ENCODE measurements around the gene FMN1. TPM values are rescaled to one million over a fixed set of nuclear protein-coding genes. Genes with fewer than 3 reads are reported as not detected.

The FMN1 gene
- total and polyA plus RNA-seq, 10 donors = 0.43 to 42.1 (median 8.6) TPM

DNA sequence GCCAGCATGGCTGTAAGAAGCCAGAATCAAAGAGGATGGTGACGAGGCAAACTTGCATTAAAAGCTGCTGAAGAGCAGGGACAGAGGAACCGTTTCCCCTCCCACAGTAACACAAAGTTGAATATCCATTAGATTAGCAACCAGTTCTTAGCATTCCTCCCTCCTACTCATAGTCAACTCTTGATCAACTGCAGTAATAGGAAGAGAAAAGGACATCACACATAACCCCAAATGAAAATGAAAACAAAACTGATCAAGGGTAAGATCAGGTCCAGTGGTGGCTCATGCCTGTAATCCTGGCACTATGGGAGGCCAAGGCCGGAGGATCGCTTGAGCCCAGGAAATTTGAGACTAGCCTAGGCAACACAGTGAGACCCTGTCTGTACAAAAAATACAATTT, 311.6 kb downstream of the FMN1 start:
- no peaks in the 10 kb centered on the region for H3K27me3 ChIP-seq (replicated peaks in 1 of 7)
- WGBS, 5 donors = 58 to 86% (median 77%) methylated on average over 4 of the region's 4 CpGs
- no peak for DNase-seq
- TF ChIP-seq, protein P1, sequence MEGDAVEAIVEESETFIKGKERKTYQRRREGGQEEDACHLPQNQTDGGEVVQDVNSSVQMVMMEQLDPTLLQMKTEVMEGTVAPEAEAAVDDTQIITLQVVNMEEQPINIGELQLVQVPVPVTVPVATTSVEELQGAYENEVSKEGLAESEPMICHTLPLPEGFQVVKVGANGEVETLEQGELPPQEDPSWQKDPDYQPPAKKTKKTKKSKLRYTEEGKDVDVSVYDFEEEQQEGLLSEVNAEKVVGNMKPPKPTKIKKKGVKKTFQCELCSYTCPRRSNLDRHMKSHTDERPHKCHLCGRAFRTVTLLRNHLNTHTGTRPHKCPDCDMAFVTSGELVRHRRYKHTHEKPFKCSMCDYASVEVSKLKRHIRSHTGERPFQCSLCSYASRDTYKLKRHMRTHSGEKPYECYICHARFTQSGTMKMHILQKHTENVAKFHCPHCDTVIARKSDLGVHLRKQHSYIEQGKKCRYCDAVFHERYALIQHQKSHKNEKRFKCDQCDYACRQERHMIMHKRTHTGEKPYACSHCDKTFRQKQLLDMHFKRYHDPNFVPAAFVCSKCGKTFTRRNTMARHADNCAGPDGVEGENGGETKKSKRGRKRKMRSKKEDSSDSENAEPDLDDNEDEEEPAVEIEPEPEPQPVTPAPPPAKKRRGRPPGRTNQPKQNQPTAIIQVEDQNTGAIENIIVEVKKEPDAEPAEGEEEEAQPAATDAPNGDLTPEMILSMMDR (IDR thresholded peaks at IDR 0.05 in 8 of 11, conservative IDR thresholded peaks at IDR 0.05 in 3 of 11) = no peak
- TF ChIP-seq POLR2A (IDR thresholded peaks at IDR 0.05) = no peak
- no peak for TF ChIP-seq POLR2AphosphoS5 (IDR thresholded peaks at IDR 0.05)
- H3K27ac ChIP-seq = no peak overlapping the region
- intact Hi-C loops (cut with DNase I; ENCODE audit: low total_unique reads) = no loop called here
- H3K4me3 ChIP-seq = no peak overlapping the region
- H3K4me1 ChIP-seq = no peaks in the 10 kb centered on the region
- H3K36me3 ChIP-seq = no peaks in the 10 kb centered on the region
- no peaks in the 10 kb centered on the region for H3K9me3 ChIP-seq

DNA sequence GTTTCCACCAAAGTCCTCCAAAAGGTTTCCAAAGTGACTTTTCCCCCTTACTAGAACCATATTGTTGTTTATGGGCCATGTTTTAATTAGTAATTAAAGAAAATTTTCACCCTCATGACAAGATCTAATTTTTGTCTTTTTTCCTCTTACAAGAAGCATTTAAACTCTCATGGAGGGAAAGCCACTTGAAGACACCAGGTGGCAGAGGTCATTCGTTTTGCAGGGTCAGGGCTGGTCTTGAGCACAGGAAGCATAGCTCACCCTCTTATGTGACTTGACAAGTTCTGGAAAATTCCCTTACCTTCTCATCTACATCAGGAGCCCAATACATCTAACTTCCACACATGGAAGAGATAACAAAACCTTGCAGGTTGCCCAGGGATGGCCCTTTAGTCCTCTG, 313.0 kb downstream of the FMN1 start:
- H3K27me3 ChIP-seq (replicated peaks in 1 of 7) = no peaks in the 10 kb centered on the region
- no peak overlapping the region for H3K27ac ChIP-seq
- WGBS, 5 donors = 53 to 79% (median 65%) methylated on average over 1 of the region's 1 CpG
- intact Hi-C loops (cut with DNase I; ENCODE audit: low total_unique reads) = no loop called here
- DNase-seq = no peak
- H3K4me1 ChIP-seq = no peaks in the 10 kb centered on the region
- TF ChIP-seq, protein P1 (IDR thresholded peaks at IDR 0.05 in 8 of 11, conservative IDR thresholded peaks at IDR 0.05 in 3 of 11) = no peak
- no peak for TF ChIP-seq POLR2AphosphoS5 (IDR thresholded peaks at IDR 0.05)
- TF ChIP-seq POLR2A (IDR thresholded peaks at IDR 0.05) = no peak
- H3K9me3 ChIP-seq = no peaks in the 10 kb centered on the region
- no peak overlapping the region for H3K4me3 ChIP-seq
- H3K36me3 ChIP-seq = no peaks in the 10 kb centered on the region

DNA sequence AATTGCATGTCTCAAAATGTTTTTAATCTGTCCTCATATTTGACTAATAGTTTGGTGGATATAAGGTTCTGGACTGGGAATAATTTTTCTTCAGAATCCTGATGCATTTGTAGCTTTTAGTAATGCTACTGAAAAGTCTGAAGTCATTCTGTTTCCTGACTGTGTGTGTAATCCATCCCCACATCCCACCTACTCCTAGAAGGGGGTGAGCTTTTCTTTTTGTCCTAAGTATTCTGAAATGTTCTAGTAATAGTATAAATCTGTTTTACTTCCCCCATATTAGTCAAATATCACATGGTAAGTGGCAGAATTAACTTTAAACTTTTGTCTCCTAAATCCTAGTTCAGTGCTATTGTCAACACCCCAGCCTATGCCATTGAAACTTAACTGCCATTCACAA, 313.9 kb downstream of the FMN1 start:
- TF ChIP-seq, protein P1 (IDR thresholded peaks at IDR 0.05 in 8 of 11, conservative IDR thresholded peaks at IDR 0.05 in 3 of 11) = no peak
- TF ChIP-seq POLR2AphosphoS5 (IDR thresholded peaks at IDR 0.05) = no peak
- TF ChIP-seq POLR2A (IDR thresholded peaks at IDR 0.05) = no peak
- intact Hi-C loops (cut with DNase I; ENCODE audit: low total_unique reads) = no loop called here
- Histone ChIP-seq H3K4me3 (no peak overlapping the region), H3K27me3 (replicated peaks in 1 of 7) (no peaks in the 10 kb centered on the region), H3K27ac (no peak overlapping the region), H3K4me1 (no peaks in the 10 kb centered on the region), H3K9me3 (no peaks in the 10 kb centered on the region), H3K36me3 (no peaks in the 10 kb centered on the region)
- no peak for DNase-seq

DNA sequence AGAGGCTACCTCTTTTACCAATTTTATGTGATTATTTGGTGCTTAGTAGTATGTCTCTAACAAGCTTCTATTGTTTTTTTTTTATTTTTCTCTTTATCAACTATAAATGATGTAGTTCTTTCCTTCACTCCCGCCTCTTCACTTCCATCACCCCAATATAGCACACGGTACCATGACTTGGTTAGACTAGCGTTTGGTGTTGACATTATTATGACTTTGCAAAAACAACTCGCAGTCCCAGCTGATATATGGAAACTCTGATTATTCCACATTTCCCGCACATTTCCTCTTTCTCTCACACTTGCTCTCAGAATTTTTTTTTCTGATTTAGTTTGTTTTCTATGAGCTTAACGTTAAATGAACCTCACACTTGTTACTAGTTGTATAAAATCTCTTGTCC, 314.5 kb downstream of the FMN1 start:
- no peak overlapping the region for H3K27ac ChIP-seq
- H3K27me3 ChIP-seq (replicated peaks in 1 of 7) = no peaks in the 10 kb centered on the region
- no peak for DNase-seq
- no peaks in the 10 kb centered on the region for H3K9me3 ChIP-seq
- no peaks in the 10 kb centered on the region for H3K36me3 ChIP-seq
- TF ChIP-seq, protein P1 (IDR thresholded peaks at IDR 0.05 in 8 of 11, conservative IDR thresholded peaks at IDR 0.05 in 3 of 11) = no peak
- TF ChIP-seq POLR2AphosphoS5 (IDR thresholded peaks at IDR 0.05) = no peak
- TF ChIP-seq POLR2A (IDR thresholded peaks at IDR 0.05) = no peak
- WGBS, 5 donors = 62 to 82% (median 65%) methylated on average over 6 of the region's 6 CpGs
- H3K4me1 ChIP-seq = no peaks in the 10 kb centered on the region
- H3K4me3 ChIP-seq = no peak overlapping the region
- intact Hi-C loops (cut with DNase I; ENCODE audit: low total_unique reads) = no loop called here
